ENCODE results near the gene PNCK.
"Not testable (repeated sequence)": the region's sequence is repeated elsewhere in the genome, so short reads cannot be mapped to it uniquely, and the experiment has no call there.

PNCK gene

DNA sequence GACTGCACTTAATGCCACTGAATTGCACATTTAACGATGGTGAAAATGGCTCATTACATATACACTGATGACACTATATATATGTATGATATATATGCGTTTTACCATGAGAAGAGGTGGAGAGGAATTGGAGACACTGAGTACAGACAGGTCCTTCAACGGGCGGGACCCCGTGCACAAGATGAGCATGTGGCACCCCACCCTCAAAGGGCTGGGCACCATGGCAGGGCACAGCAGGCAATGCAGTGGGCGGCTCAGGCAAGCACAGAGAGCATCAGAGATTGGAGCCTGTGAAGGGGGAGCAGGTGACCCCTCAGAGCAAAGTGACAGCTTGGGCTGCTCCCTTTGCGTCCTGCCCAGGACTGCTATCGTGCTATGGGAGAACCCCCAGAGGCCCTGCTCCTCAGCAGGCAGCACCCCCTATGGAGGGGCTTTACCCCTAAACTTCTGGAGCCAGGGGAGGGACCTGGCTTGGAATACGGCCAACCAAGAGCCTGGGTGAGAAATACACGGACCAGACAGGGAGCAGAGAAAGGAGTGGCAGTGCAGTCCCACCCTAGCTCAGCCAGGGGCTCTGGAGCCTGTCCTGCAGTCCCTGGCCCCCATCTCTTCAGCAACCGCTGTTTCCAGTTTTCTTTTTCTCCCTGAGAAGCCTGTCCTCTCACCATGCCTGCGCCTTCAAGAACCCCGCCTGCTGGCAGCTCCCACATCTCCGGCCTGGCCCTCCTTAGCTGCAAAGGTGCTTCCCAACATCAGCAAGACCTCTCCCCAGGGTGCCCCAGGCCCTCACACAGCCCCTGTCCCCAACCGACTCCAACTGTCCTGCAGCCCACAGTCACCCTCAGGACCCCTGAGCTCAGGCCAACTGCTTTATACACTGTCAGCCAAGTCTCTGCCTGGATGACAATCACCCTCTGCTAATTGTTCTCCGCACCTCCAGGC, 24.6 kb upstream of the PNCK start:
- DNase-seq, result no peak

DNA sequence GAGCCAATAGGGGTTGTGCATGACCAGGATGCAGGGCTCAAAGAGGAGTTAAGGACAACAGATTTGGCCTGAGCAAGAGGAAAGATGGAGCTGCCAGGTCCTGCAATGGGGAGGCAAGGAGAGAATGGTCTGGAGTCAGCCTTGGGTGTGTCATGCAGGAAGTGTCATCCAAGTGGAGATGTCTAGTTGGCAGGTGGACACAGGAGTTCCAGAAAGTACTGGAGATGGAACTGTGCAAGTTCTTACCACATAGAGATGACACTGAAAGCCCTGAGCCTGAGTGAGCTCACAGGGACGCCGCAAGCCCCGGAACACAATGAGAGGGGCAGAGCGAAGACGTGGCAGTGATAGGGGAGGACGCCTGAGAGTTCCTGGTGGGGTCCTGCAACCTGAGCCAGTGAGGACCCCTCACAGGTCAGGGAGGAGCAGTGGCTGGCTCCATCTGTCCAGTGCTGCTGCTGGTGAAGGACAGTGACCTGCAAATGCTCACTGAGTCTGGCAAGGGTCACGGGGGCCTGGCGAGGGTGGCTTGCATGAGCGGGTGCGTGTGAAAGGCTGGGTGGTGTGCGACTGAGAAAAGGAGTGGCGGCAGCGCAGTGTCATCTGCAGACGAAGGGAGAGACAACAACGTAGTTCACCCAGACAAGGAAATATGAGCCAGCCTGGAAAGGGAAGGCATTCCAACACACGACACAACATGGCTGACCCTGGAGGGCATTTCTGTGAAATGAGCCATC, 23.5 kb upstream of the PNCK start:
- not testable (repeated sequence) for DNase-seq

DNA sequence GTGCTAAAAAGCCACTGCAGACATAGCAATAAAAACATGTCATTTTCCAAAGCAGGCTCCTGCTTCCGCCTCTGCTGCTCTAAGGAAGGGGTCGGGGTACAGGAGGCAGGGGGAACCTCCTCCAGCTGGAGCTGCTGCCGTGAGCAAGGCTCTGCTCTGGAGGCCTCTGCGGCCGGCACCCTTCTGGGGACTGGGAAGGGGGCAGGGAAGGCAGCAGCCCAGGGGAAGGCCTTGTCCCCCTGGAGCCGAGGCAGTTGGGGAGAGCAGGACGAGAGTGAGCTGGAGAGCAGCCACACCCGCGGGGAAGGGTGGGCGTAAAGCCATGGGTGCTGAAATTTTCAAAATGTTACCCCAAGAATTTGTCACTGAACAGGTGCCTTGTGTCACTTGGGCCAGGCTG, 22.9 kb upstream of the PNCK start:
- not testable (repeated sequence) for DNase-seq

DNA sequence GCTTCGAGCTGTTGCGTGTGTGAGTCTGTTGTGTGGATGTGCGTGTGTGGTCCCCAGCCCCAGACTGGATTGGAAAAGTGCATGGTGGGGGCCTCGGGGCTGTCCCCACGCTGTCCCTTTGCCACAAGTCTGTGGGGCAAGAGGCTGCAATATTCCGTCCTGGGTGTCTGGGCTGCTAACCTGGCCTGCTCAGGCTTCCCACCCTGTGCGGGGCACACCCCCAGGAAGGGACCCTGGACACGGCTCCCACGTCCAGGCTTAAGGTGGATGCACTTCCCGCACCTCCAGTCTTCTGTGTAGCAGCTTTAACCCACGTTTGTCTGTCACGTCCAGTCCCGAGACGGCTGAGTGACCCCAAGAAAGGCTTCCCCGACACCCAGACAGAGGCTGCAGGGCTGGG, 22.5 kb upstream of the PNCK start:
- no peak for DNase-seq

DNA sequence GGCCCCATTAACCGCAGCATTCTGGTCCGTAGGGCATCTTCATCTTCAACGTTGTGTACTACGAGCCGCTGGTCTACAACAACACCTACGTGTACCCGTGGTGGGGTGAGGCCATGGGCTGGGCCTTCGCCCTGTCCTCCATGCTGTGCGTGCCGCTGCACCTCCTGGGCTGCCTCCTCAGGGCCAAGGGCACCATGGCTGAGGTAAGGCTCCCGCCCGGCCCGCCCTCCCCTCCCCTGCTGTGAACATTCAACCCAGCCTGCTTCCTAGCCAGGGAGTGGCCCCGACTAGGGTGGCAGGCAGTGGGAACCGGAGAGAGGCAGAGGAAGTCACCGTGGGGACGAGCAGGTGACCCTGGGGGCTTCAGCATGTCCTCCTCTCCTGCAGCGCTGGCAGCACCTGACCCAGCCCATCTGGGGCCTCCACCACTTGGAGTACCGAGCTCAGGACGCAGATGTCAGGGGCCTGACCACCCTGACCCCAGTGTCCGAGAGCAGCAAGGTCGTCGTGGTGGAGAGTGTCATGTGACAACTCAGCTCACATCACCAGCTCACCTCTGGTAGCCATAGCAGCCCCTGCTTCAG, 21.2 kb upstream of the PNCK start:
- DNase-seq, result no peak

DNA sequence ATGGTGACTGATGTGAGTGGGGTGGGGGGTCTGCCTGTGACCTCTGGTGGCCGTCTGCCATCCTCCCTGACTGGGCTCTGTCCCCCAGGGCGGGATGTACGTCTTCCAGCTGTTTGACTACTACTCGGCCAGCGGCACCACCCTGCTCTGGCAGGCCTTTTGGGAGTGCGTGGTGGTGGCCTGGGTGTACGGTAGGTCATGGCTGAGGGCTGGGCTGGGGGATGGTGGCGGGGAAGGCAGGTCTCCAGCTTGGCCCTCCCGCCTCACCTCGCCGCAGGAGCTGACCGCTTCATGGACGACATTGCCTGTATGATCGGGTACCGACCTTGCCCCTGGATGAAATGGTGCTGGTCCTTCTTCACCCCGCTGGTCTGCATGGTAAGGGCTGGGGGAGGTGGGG, 20.6 kb upstream of the PNCK start:
- not testable (repeated sequence) for DNase-seq

DNA sequence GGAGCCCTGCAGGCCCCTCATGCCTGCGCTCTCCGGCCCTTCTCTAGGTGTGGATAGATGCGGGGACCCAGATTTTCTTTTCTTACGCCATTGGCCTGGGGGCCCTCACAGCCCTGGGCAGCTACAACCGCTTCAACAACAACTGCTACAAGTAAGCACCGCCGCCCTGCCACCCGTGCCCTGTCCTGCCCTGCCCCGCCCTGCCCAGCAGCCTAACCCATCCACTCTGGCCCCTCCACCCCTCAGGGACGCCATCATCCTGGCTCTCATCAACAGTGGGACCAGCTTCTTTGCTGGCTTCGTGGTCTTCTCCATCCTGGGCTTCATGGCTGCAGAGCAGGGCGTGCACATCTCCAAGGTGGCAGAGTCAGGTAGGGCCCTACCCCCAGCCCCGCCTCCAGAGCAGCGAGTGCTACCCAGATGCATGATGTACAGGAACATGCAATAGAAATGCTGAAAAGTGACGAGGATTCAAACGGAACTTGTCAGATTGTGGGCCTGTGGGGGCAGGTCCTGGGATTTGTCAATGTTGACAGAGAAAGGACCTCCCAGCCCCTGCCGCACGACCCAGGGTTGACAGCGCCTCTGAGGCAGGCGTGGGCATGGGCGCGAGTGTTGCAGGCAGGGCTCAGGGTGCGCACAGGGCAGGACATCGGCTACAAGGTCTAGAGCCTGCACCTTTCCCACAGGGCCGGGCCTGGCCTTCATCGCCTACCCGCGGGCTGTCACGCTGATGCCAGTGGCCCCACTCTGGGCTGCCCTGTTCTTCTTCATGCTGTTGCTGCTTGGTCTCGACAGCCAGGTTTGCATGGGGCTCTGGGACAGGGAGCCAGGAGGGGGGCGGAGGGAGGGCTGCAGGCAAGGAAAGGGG, 19.8 kb upstream of the PNCK start:
- DNase-seq, result no peak

DNA sequence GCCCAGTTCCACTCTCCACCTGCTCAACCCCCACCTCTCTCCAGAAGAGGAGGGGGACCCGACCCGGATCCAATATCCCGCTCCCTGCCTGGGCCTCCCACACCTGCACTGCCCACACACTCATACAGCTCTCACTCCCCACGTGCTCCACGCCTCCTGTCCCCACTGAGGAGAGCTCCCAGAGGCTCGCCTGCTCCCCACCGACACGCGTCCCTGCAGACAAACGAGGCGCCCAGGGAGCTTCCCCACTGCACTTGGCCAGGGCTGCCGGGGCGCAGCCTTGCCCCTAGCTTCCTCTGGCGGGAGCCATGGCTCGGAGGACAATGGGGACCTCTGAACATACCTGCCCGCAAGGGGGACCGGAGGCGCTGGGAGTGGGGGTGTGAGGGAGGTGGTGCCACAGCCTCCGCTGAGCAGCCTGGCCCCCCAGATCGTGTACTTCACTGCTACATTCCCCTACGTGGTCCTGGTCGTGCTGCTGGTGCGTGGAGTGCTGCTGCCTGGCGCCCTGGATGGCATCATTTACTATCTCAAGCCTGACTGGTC, 19.1 kb upstream of the PNCK start:
- no peak for DNase-seq

DNA sequence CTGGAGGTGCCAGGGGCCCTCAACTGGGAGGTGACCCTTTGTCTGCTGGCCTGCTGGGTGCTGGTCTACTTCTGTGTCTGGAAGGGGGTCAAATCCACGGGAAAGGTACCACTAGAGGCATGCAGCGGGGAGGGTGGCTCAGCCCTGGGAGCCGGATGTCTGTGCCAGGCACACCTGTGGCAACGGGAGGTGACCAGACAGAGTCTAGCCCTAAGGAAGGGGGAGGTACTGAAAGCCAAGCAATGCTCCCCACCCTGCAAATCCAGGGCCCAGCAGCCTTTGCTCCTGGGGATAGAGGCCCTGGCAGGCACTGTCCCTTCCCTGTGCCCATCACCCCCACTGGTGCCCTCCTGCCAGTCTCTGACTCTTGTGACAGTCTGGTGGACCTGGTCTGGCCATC, 18.4 kb upstream of the PNCK start:
- no peak for DNase-seq

DNA sequence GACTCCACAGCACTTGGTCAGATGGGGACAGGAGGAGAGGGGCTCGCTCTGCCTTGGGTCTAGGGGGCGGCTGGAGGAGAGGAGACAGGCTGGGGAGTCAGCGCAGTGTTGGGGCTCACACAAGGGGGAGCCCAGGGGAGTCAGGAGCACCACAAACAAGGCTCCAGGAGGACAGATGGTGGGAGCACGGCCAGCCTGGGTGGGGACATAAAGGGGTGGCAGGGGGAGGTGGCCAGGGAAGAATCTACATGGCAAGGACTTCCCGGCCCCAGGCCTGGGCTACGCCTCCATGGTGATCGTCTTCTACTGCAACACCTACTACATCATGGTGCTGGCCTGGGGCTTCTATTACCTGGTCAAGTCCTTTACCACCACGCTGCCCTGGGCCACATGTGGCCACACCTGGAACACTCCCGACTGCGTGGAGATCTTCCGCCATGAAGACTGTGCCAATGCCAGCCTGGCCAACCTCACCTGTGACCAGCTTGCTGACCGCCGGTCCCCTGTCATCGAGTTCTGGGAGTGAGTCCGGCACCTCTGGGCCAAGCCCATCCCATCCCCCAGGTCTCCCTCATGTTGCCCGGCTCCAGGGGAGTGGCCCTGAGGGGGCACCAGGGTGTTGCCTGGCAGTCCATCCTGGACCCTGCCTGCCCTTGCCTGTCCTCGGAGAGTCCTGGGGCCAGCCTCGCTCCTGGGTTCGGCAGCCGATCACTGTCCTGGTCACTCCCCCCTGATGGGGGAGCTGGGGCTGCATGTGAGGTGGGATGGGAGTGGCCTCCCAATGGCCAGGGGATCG, 17.6 kb upstream of the PNCK start:
- not testable (repeated sequence) for DNase-seq

DNA sequence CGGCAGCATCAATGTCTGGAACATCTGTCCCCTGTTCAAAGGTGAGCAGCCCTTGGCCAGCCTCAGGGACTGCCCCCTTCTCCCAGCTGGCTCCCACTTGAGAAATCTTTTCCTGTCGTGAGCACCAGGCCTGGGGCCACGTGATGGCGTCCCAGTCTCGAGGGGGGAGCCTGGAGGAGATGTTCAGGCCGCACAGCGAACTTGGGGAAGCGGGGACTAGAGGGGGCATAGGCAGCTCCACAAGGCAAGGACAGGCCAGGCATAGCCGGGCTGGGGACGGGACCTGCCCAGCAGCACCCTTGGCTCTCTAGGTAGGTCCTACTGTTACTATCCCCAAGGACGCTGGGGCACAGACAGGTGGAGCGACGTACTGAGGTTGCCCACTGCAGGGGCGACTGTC, 16.9 kb upstream of the PNCK start:
- DNase-seq, result no peak

DNA sequence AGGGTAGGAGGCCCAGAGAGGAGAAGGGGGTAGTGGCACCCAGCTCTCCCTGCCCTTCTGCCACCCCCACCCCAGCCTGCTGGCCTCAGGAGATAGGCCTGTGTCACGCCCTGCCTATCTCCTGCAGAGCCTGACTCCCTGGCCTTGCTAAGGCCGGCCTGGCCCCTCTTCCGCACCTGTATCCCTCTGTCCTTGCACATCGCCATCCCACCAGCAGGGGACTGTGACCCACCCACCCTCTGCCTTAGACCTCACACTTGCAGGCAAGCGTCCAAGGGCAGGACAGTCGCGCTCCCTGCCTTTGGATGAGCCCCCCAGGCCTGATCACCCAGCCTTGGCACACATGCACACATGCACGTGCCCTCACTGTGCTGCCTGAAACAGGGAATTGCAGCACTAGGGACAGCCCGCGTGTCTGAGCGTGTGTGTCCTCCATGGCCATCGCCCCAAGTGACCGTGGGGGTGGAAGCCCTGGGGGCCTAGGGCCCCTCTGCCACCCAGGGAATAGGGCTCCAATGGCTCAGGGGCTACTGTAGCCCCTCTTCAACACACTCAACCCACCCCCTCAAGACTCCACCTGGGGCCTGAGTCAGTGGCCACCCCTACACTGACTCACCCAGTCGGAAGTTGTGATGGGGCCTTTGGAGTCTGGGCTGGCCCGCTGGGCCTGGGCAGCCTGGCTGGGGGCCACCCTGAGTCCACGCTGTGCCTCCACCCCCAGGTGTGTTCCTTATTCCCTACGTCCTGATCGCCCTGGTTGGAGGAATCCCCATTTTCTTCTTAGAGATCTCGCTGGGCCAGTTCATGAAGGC, 16.2 kb upstream of the PNCK start:
- no peak for DNase-seq

DNA sequence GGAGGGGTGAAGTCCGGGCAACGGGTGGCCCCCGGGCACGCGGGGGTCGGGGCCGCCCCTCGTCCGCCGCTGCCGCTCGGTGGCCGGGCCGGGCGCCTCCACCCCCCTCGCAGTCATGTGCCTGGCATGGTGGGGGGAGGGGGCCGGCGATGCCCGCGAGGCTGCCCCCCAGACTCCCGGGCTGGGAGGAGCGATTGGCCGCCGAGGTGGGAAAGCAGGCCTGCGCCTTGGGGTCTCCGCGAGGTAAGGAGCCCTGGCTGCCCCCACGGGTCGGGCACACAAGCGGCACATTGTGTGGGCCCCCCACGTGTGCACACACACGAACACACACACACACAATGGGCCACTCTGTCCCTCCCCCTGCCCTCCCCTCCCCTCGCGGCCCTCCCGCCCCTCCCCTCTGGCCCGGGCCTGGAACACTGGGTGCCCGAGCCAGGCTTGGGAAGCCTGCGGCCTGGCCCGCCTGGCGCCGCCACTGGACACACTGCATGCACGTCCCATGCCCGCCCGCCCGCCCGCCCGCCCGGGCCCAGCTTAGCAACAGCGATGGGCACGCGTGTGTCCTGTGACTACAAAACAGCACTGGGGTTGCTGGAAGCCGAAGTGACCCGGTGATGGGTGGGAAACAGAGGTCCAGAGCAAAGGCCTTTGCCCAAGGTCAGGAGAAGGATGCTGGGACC, 15.4 kb upstream of the PNCK start:
- DNase-seq, result no peak

DNA sequence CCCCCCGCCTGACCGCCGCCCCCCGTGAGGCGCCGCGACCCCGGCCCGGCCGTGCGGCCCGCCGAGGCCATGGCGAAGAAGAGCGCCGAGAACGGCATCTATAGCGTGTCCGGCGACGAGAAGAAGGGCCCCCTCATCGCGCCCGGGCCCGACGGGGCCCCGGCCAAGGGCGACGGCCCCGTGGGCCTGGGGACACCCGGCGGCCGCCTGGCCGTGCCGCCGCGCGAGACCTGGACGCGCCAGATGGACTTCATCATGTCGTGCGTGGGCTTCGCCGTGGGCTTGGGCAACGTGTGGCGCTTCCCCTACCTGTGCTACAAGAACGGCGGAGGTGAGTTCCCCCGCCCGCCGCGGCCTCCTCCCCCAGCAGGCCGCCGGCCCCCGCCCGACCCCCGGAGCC, 14.9 kb upstream of the PNCK start:
- DNase-seq, result no peak

DNA sequence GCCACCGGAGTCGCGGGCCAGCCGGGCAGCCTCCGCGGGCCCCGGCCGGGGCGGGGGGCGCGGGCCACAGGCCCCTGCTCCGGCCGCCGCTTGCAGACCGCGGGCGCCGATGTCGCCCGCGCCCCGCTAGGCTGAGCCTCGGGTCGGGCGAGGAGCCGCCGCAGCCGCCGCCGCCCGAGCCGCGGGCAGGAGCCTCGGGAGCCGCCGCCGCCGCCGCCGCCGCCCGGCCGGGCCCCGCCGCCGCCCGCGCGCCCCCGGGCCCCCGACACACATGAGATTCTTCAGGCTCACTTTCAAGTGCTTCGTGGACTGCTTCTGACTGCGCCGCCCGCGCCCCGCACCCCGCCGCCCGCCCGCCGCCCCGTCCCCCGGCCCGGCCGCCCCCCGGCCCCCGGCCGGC, 14.5 kb upstream of the PNCK start:
- DNase-seq, result no peak

DNA sequence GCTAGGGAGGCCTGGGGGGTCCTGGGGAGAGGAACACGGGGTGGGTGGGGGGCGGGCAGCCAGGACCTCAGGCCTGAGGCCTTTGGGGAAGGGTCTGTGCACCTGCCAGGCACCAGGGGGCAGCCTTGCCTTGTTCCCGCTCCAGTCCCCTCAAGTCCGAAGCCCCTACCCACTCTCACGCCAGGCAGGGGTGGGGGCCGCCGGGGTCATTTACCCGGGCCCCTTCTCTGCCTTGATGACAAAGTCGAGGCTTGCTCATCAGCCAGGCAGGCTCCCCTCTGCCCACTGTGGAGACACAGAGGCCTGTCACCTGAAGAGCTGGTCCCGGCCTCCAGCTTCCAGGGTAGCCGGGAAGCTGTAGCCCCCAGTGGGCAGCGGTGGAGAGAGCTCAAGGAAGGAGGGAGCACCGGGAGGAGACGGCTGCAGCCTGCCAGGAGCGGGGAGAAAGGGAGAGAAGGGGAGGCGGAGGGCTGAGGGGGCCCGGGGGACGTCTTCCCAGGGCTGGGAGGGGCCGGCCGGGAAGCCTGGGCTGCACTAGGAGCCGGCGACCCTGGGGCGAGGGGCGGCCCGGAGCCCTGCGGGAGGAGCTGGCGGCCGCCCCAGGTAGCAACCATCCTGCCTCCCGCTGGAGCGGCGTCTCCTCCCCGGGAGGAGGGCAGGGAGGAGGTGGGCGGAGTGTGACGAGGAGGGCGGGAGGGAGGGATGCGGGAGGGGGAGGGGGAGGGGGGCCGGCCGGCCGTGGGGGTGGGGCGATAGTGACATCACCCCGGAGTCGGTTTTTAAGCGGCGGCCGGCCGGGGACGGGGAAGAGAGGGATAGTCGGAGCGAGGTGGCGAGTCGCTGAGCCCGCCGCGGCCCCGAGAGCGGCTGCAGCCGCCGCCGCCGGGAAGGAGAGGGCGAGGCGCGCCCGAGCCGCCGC, 13.8 kb upstream of the PNCK start, which contains the start of gene SLC6A8:
Gene SLC6A8 (plus strand): TSS at position 806 of the 919 bp plus-strand sequence. CDS start 649 bp downstream, outside the sequence.
- DNase-seq, result peak; percentile 10 to 28

DNA sequence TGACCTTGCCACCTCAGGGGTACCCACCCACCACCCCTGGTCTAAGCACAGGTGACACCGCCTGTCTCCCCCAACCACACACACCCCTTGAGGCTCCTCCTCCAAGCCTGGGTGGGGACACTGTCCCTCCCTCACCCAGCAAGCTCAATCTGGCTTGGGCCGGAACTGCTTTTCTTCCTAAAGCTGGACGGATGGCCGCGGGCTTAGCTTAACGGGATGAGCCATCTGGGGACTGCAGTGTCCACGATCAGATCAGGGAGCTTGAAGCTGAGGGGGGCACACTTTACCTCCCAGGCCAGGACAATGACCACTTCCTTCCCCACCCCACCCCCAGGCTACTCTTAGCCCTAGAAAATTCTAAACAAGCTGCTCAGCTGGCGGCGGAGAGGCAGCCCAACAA, 13.1 kb upstream of the PNCK start:
- no peak for DNase-seq

Data from inflammatory macrophage treated with lipopolysaccharide for 1 hour (primary cell).